K562 (cell line): ENCODE data around the gene FBXW9.

ENCODE experiments used
- CC2D1A ChIP-seq: fragments of 450-650 bp; IDR thresholded peaks from 2 replicates; pipeline ENCODE4 v1.6.1; 2017; ENCODE audit warnings: mild to moderate bottlenecking
- CHD2 ChIP-seq: IDR thresholded peaks from 2 replicates; pipeline ENCODE4 v1.6.1; 2011; ENCODE audit warnings: low read depth, low read length
- KLF16 ChIP-seq: IDR thresholded peaks from 2 replicates; pipeline ENCODE4 v1.6.1; 2016; ENCODE audit warnings: antibody characterized with exemption
- NFYB ChIP-seq: IDR thresholded peaks from 2 replicates; pipeline ENCODE4 v1.6.1; 2011; ENCODE audit warnings: mild to moderate bottlenecking, moderate library complexity; ENCODE audit not compliant: insufficient read length; ENCODE audit errors: extremely low read depth
- POLR2A ChIP-seq: fragments of 450-650 bp; conservative IDR thresholded peaks from 2 replicates; pipeline ENCODE4 v1.6.1; 2016
- SOX6 ChIP-seq: fragments of 450-650 bp; IDR thresholded peaks from 2 replicates; pipeline ENCODE4 v1.6.1; 2014; ENCODE audit warnings: mild to moderate bottlenecking
- TF ChIP-seq, protein P1 (sequence below): sonication (generic); formaldehyde crosslinking; IDR thresholded peaks from 2 replicates; pipeline ENCODE4 v1.8.1; 2023; ENCODE audit warnings: mild to moderate bottlenecking, missing genetic modification reagents
- TF ChIP-seq, protein P2 (sequence below), 3 experiments: IDR thresholded peaks in 2 of 3; conservative IDR thresholded peaks in 1 of 3; 2 replicates each; pipeline ENCODE4 v1.5.1; 2011 to 2012; ENCODE audit warnings: low read length in 3 of 3, mild to moderate bottlenecking in 3 of 3, control low read depth in 2 of 3, improper control_type of control experiment in 1 of 3, inconsistent platforms in 1 of 3, low read depth in 1 of 3, mixed read lengths in 1 of 3, moderate library complexity in 1 of 3; ENCODE audit not compliant: insufficient read depth in 2 of 3
- TF ChIP-seq, protein P3 (sequence below), 2 experiments: fragments of 450-650 bp in 1 of 2; IDR thresholded peaks; 2 replicates each; pipeline ENCODE4 v1.6.1; 2011 to 2017; ENCODE audit warnings: low read depth in 2 of 2, antibody characterized with exemption in 1 of 2, borderline replicate concordance in 1 of 2, low read length in 1 of 2, mild to moderate bottlenecking in 1 of 2, mixed read lengths in 1 of 2; ENCODE audit not compliant: control insufficient read depth in 1 of 2
- TF ChIP-seq, protein P4 (sequence below): fragments of 450-650 bp; formaldehyde crosslinking; IDR thresholded peaks from 2 replicates; pipeline ENCODE4 v1.4.0; 2022; ENCODE audit warnings: missing genetic modification characterization

DNA sequence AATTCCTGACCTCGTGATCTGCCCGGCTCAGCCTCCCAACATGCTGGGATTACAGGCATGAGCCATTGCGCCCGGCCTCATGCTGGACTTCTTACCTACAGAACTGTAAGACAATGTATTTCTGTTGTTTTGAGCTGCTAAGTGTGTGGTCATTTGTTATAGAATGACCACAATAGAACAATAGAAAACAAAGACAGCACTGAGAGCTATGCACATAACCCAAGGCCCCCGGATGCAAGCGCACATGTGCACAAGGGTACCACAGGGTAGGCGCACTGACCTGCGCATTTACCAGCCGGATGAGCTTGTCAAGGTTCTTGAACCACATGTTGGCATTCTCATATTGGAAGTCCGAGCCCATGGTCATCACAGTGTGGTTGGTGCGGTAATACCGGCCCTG lies 35.5 kb downstream of the FBXW9 start:
- TF ChIP-seq, protein P1, sequence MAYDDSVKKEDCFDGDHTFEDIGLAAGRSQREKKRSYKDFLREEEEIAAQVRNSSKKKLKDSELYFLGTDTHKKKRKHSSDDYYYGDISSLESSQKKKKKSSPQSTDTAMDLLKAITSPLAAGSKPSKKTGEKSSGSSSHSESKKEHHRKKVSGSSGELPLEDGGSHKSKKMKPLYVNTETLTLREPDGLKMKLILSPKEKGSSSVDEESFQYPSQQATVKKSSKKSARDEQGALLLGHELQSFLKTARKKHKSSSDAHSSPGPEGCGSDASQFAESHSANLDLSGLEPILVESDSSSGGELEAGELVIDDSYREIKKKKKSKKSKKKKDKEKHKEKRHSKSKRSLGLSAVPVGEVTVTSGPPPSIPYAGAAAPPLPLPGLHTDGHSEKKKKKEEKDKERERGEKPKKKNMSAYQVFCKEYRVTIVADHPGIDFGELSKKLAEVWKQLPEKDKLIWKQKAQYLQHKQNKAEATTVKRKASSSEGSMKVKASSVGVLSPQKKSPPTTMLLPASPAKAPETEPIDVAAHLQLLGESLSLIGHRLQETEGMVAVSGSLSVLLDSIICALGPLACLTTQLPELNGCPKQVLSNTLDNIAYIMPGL (CRISPR knock-in tag): no peak
- no peak for TF ChIP-seq SOX6
- no peak for TF ChIP-seq KLF16
- TF ChIP-seq, protein P2, sequence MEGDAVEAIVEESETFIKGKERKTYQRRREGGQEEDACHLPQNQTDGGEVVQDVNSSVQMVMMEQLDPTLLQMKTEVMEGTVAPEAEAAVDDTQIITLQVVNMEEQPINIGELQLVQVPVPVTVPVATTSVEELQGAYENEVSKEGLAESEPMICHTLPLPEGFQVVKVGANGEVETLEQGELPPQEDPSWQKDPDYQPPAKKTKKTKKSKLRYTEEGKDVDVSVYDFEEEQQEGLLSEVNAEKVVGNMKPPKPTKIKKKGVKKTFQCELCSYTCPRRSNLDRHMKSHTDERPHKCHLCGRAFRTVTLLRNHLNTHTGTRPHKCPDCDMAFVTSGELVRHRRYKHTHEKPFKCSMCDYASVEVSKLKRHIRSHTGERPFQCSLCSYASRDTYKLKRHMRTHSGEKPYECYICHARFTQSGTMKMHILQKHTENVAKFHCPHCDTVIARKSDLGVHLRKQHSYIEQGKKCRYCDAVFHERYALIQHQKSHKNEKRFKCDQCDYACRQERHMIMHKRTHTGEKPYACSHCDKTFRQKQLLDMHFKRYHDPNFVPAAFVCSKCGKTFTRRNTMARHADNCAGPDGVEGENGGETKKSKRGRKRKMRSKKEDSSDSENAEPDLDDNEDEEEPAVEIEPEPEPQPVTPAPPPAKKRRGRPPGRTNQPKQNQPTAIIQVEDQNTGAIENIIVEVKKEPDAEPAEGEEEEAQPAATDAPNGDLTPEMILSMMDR (IDR thresholded peaks at IDR 0.05 in 2 of 3, conservative IDR thresholded peaks at IDR 0.05 in 1 of 3; ENCODE audit: insufficient read depth in 2 of 3, low read depth in 1 of 3, low read length in 3 of 3): no peak
- TF ChIP-seq POLR2A: no peak
- TF ChIP-seq CHD2: no peak
- no peak for TF ChIP-seq CC2D1A
- TF ChIP-seq NFYB: no peak
- TF ChIP-seq, protein P3, sequence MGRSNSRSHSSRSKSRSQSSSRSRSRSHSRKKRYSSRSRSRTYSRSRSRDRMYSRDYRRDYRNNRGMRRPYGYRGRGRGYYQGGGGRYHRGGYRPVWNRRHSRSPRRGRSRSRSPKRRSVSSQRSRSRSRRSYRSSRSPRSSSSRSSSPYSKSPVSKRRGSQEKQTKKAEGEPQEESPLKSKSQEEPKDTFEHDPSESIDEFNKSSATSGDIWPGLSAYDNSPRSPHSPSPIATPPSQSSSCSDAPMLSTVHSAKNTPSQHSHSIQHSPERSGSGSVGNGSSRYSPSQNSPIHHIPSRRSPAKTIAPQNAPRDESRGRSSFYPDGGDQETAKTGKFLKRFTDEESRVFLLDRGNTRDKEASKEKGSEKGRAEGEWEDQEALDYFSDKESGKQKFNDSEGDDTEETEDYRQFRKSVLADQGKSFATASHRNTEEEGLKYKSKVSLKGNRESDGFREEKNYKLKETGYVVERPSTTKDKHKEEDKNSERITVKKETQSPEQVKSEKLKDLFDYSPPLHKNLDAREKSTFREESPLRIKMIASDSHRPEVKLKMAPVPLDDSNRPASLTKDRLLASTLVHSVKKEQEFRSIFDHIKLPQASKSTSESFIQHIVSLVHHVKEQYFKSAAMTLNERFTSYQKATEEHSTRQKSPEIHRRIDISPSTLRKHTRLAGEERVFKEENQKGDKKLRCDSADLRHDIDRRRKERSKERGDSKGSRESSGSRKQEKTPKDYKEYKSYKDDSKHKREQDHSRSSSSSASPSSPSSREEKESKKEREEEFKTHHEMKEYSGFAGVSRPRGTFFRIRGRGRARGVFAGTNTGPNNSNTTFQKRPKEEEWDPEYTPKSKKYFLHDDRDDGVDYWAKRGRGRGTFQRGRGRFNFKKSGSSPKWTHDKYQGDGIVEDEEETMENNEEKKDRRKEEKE (IDR thresholded peaks at IDR 0.05; ENCODE audit: borderline replicate concordance in 1 of 2, control insufficient read depth in 1 of 2, low read depth in 2 of 2, low read length in 1 of 2): no peak
- TF ChIP-seq, protein P4, sequence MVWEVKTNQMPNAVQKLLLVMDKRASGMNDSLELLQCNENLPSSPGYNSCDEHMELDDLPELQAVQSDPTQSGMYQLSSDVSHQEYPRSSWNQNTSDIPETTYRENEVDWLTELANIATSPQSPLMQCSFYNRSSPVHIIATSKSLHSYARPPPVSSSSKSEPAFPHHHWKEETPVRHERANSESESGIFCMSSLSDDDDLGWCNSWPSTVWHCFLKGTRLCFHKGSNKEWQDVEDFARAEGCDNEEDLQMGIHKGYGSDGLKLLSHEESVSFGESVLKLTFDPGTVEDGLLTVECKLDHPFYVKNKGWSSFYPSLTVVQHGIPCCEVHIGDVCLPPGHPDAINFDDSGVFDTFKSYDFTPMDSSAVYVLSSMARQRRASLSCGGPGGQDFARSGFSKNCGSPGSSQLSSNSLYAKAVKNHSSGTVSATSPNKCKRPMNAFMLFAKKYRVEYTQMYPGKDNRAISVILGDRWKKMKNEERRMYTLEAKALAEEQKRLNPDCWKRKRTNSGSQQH (CRISPR knock-in tag): no peak
